ENCODE data around the gene FAM151B. TPM values are rescaled to one million over a fixed set of nuclear protein-coding genes. Genes with fewer than 3 reads are reported as not detected.

Gene FAM151B
- total and polyA plus RNA-seq, 2 experiments from 2014 or later: 2.6 to 7.8 TPM

GRCh38 chr5:80474929-80475328 lies 13.0 kb upstream of the FAM151B start:
- no peak for DNase-seq
- no peak overlapping the region for H2AFZ ChIP-seq
- H4K20me1 ChIP-seq (ENCODE audit: insufficient read depth): no peaks in the 10 kb centered on the region
- no peaks in the 10 kb centered on the region for H3K27me3 ChIP-seq (replicated peaks; ENCODE audit: insufficient read depth)
- H3K9me3 ChIP-seq (ENCODE audit: low read depth): no peaks in the 10 kb centered on the region
- in situ Hi-C loops (cut with MboI): no loop called here
- no peak overlapping the region for H3K9ac ChIP-seq
- TF ChIP-seq EZH2phosphoT487 (IDR thresholded peaks at IDR 0.05; ENCODE audit: insufficient read depth, low read depth) (no peak), EZH2 (IDR thresholded peaks at IDR 0.05; ENCODE audit: insufficient read depth, poor library complexity, severe bottlenecking) (no peak)
- H3F3A ChIP-seq (ENCODE audit: insufficient read depth): no peaks in the 10 kb centered on the region
- no peaks in the 10 kb centered on the region for H3K4me1 ChIP-seq (ENCODE audit: insufficient read depth)
- H3K36me3 ChIP-seq (ENCODE audit: low read depth): peaks cover 37% of the 10 kb centered on the region
- H3K79me2 ChIP-seq (ENCODE audit: insufficient read depth): no peaks in the 10 kb centered on the region
- no peaks in the 10 kb centered on the region for H3K9me2 ChIP-seq (ENCODE audit: insufficient read depth)
- WGBS, 2 experiments (ENCODE audit: low coverage in 1 of 2, low lambda C conversion rate in 2 of 2, missing lambda C conversion rate in 2 of 2): 95 to 100% methylated on average over 2 of the region's 2 CpGs
- no peak overlapping the region for H3K27ac ChIP-seq
- H3K4me2 ChIP-seq (ENCODE audit: unreplicated experiment): no peak overlapping the region
- no peak overlapping the region for H3K4me3 ChIP-seq

GRCh38 chr5:80479713-80480112 lies 8.2 kb upstream of the FAM151B start:
- no peak for TF ChIP-seq EZH2phosphoT487 (IDR thresholded peaks at IDR 0.05; ENCODE audit: insufficient read depth, low read depth)
- TF ChIP-seq EZH2 (IDR thresholded peaks at IDR 0.05; ENCODE audit: insufficient read depth, poor library complexity, severe bottlenecking): no peak
- DNase-seq: no peak
- no peaks in the 10 kb centered on the region for H4K20me1 ChIP-seq (ENCODE audit: insufficient read depth)
- no peak overlapping the region for H3K9ac ChIP-seq
- H3K27ac ChIP-seq: no peak overlapping the region
- no peaks in the 10 kb centered on the region for H3K9me2 ChIP-seq (ENCODE audit: insufficient read depth)
- H3K27me3 ChIP-seq (replicated peaks; ENCODE audit: insufficient read depth): no peaks in the 10 kb centered on the region
- H3K36me3 ChIP-seq (ENCODE audit: low read depth): peaks cover 26% of the 10 kb centered on the region; the same call in 1 of the 2 replicates
- no peaks in the 10 kb centered on the region for H3K4me1 ChIP-seq (ENCODE audit: insufficient read depth)
- no peak overlapping the region for H3K4me2 ChIP-seq (ENCODE audit: unreplicated experiment)
- H3K9me3 ChIP-seq (ENCODE audit: low read depth): no peaks in the 10 kb centered on the region
- in situ Hi-C loops (cut with MboI): no loop called here
- no peaks in the 10 kb centered on the region for H3K79me2 ChIP-seq (ENCODE audit: insufficient read depth)
- no peak overlapping the region for H3K4me3 ChIP-seq
- H3F3A ChIP-seq (ENCODE audit: insufficient read depth): no peaks in the 10 kb centered on the region
- H2AFZ ChIP-seq: no peak overlapping the region

- H3K9me3 ChIP-seq (ENCODE audit: low read depth): no peaks in the 10 kb centered on the region
- H3F3A ChIP-seq (ENCODE audit: insufficient read depth): no peaks in the 10 kb centered on the region
- no peaks in the 10 kb centered on the region for H3K4me1 ChIP-seq (ENCODE audit: insufficient read depth)
- no peaks in the 10 kb centered on the region for H4K20me1 ChIP-seq (ENCODE audit: insufficient read depth)
- WGBS, 2 experiments (ENCODE audit: low coverage in 1 of 2, low lambda C conversion rate in 2 of 2, missing lambda C conversion rate in 2 of 2): 97 to 100% methylated on average over 2 of the region's 2 CpGs
- in situ Hi-C loops (cut with MboI): no loop called here
- peaks cover 20% of the 10 kb centered on the region; the same call in 1 of the 2 replicates for H3K36me3 ChIP-seq (ENCODE audit: low read depth)
- no peak overlapping the region for H3K27ac ChIP-seq
- no peak overlapping the region for H3K9ac ChIP-seq
- no peaks in the 10 kb centered on the region for H3K27me3 ChIP-seq (replicated peaks; ENCODE audit: insufficient read depth)
- no peaks in the 10 kb centered on the region for H3K79me2 ChIP-seq (ENCODE audit: insufficient read depth)
- no peaks in the 10 kb centered on the region for H3K9me2 ChIP-seq (ENCODE audit: insufficient read depth)
- no peak overlapping the region for H3K4me3 ChIP-seq
- DNase-seq: no peak
- H2AFZ ChIP-seq: no peak overlapping the region
- no peak overlapping the region for H3K4me2 ChIP-seq (ENCODE audit: unreplicated experiment)
- no peak for TF ChIP-seq EZH2phosphoT487 (IDR thresholded peaks at IDR 0.05; ENCODE audit: insufficient read depth, low read depth)
Measured at GRCh38 chr5:80480354-80480753, 7.5 kb upstream of the FAM151B start.

- H3K36me3 ChIP-seq (ENCODE audit: low read depth): peaks cover 17% of the 10 kb centered on the region; the same call in 1 of the 2 replicates
- in situ Hi-C loops (cut with MboI): no loop called here
- H3K4me2 ChIP-seq (ENCODE audit: unreplicated experiment): no peak overlapping the region
Measured at GRCh38 chr5:80481019-80481893, 6.6 kb upstream of the FAM151B start.

More at GRCh38 chr5:80481019-80481893, 6.6 kb upstream of the FAM151B start:
- WGBS, 2 experiments (ENCODE audit: low coverage in 1 of 2, low lambda C conversion rate in 2 of 2, missing lambda C conversion rate in 2 of 2): 98 to 99% methylated on average over 3 of the region's 3 CpGs
- H3K4me1 ChIP-seq (ENCODE audit: insufficient read depth): no peaks in the 10 kb centered on the region
- no peaks in the 10 kb centered on the region for H3K27me3 ChIP-seq (replicated peaks; ENCODE audit: insufficient read depth)
- no peak overlapping the region for H3K4me3 ChIP-seq
- peak; percentile 78 for DNase-seq
- no peaks in the 10 kb centered on the region for H3K79me2 ChIP-seq (ENCODE audit: insufficient read depth)
- TF ChIP-seq EZH2phosphoT487 (IDR thresholded peaks at IDR 0.05; ENCODE audit: insufficient read depth, low read depth): no peak
- TF ChIP-seq EZH2 (IDR thresholded peaks at IDR 0.05; ENCODE audit: insufficient read depth, poor library complexity, severe bottlenecking): no peak
- no peaks in the 10 kb centered on the region for H4K20me1 ChIP-seq (ENCODE audit: insufficient read depth)
- H3K9me3 ChIP-seq (ENCODE audit: low read depth): no peaks in the 10 kb centered on the region
- no peak overlapping the region for H3K9ac ChIP-seq
- H3K27ac ChIP-seq: no peak overlapping the region
- no peaks in the 10 kb centered on the region for H3K9me2 ChIP-seq (ENCODE audit: insufficient read depth)
- no peak overlapping the region for H2AFZ ChIP-seq
- 0 out of 2 replicates have a peak, but pooled peaks cover 2% of the 10 kb centered on the region for H3F3A ChIP-seq (ENCODE audit: insufficient read depth)
